Keratinocyte (primary cell): ENCODE data around the gene KCTD13.

Experiments
- CTCF ChIP-seq, 3 experiments: IDR thresholded peaks in 1 of 3; conservative IDR thresholded peaks in 1 of 3; optimal IDR thresholded peaks in 1 of 3; 2 replicates in 2 of 3; 3 replicates in 1 of 3; pipeline versions ENCODE3 to v1.5.1; 2011; ENCODE audit warnings: low read length in 3 of 3, mild to moderate bottlenecking in 3 of 3, moderate library complexity in 2 of 3, control low read depth in 1 of 3, inconsistent platforms in 1 of 3; ENCODE audit not compliant: insufficient read depth in 2 of 3; ENCODE audit errors: extremely low read depth in 1 of 3
- EZH2 ChIP-seq: IDR thresholded peaks from one replicate; pipeline ENCODE4 v1.6.1; 2012; ENCODE audit warnings: inconsistent platforms, mild to moderate bottlenecking, low read length, moderate library complexity

DNA sequence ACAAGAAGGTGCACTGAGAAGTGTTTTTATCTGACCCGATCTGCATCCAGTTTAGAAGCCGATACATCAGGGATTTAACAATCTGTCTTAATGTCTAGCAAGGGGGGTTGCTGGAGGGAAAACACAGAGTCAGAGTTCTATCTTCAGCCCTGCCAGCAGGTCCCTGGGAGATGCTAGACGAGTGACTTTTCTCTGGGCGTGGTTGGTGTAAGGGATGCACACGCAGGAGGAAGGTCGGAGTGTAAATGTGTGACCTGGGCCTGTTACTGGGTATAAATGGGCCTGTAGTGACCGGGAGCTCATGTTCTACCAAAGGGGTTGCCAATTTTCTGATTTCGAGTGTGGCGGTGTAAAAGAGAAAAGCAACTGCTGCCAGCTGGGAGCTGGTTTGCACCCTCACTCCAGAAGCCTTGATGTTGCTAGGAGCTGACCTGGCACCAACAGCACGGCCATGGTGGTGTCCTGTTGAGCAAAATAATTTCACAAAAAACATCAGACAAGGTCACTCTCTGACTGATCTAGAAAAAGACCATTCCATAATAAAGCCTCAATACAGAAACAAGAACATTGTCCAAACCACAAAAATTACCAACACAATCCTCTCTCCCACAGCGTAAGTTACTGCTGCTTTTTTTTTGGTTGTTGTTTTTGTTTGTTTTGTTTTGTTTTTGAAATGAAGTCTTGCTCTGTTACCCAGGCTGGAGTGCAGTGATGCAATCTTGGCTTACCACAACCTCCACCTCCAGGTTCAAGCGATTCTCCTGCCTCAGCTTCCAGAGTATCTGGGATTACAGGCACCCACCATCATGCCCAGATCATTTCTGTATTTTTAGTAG lies 1.3 kb upstream of the KCTD13 start:
- TF ChIP-seq CTCF (optimal IDR thresholded peaks at IDR 0.05 in 1 of 3, IDR thresholded peaks at IDR 0.05 in 1 of 3, conservative IDR thresholded peaks at IDR 0.05 in 1 of 3; ENCODE audit: extremely low read depth in 1 of 3, insufficient read depth in 2 of 3, low read length in 3 of 3) = no peak
- TF ChIP-seq EZH2 = no peak
